NCI-H1092 treated with DMSO at 0.1 percent for 48 hours (cell line): Measurements from ENCODE around the gene MINPP1.
"Not testable (repeated sequence)": the region's sequence is repeated elsewhere in the genome, so short reads cannot be mapped to it uniquely, and the experiment has no call there.

Source experiments
- DNase-seq: peaks from one replicate; lab custom pipeline; 2025; lab: John Stamatoyannopoulos, UW

Gene MINPP1

DNA sequence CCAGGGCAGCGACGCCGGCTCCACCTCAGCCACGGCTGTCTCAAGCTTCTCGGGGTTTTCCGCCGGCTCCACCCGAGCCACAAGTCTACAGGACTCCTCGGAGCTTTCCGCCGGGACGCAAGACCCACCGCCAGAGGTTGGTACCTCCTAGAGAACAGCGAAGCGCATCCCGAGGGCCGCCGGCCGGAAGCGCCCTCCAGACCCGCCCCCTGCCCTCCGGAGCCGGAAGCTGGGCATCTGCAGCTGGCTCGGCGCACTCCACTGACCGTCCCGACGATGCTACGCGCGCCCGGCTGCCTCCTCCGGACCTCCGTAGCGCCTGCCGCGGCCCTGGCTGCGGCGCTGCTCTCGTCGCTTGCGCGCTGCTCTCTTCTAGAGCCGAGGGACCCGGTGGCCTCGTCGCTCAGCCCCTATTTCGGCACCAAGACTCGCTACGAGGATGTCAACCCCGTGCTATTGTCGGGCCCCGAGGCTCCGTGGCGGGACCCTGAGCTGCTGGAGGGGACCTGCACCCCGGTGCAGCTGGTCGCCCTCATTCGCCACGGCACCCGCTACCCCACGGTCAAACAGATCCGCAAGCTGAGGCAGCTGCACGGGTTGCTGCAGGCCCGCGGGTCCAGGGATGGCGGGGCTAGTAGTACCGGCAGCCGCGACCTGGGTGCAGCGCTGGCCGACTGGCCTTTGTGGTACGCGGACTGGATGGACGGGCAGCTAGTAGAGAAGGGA lies at the start of gene MINPP1:
MINPP1 (plus strand) TSS at position 254 of the 726 bp plus-strand sequence; CDS start at position 277, 23 bp downstream.
- peak; percentile 63 for DNase-seq

- not testable (repeated sequence) for DNase-seq
Observed at GRCh38 chr10:87456586-87457220, 48.0 kb upstream of the MINPP1 start.

- DNase-seq, result not testable (repeated sequence)
Observed at GRCh38 chr10:87461751-87462150, 42.9 kb upstream of the MINPP1 start.

DNA sequence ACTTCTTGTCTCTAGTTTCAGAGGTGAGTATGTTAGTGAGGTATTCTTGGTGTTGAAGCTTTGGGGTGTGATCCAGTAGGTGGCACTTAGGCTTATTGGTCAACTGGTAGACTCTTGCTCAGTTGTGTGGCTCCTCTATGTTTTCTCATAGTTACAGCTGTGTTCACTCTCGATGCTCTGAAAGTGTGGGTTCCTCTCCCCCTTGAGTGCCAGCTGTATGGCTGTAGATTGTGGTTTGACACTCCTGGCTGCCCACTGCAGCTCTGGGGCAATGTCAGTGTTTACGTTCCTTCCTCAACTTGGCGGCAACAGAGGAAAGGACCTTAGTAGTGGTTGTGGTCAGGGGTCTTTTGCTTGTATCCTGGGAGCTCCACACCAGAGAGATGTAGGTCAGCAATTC lies 37.8 kb upstream of the MINPP1 start:
- DNase-seq, result not testable (repeated sequence)

DNA sequence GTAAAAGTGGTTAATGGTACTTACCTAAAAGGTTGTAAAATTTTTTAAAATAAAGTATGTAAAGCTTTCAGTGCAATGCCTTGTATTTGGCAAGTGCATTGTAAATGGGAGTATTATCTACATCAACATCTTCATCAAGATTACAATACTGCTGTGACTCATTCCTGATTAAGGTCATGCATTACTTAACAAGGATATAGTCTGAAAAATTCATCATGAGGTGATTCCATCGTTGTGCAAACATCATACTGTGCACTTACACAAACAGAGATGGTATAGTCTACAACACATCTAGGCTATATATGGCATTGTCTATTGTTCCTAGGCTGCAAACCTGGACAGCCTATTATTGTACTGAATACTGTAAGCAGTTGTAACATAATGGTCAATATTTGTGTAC lies 16.0 kb upstream of the MINPP1 start:
- DNase-seq, result not testable (repeated sequence)

GRCh38 chr10:87490285-87490684 lies 14.4 kb upstream of the MINPP1 start:
- DNase-seq, result not testable (repeated sequence)

DNA sequence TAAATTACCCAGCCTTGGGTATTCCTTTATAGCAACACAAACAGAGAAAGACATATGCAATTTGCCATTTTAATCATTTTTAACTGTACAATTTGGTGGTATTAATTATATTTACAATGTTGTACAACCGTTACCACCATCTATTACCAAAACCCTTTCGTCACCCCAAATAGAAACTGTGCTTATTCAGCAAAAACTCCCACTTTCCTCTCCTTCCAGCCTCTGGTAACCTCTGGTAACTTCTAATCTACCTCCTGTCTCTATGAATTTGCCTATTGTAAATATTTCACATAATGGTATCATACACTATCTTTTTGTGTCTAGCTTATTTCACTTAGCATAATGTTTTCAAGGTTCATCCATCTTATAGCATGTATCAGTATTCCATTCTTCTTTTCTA lies 12.2 kb upstream of the MINPP1 start:
- not testable (repeated sequence) for DNase-seq

DNA sequence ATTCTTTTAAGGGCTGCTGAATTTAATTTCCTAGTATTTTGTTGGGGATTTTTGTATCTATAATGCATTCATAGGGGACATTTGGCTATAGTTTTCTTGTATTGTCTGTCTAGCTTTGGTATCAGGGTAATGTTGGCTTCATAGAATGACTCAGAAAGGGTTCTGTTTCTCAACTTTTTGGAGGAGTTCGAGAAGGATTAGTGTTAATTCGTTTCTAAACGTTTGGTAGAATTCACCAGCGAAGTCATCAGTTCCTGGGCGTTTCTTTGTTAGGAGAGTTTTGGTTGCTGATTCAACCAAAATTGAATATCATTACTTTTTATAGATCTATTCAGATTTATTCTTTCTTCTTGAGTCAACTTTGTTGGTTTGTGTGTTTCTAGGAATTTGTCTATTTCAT lies 9.2 kb upstream of the MINPP1 start:
- DNase-seq, result not testable (repeated sequence)

DNA sequence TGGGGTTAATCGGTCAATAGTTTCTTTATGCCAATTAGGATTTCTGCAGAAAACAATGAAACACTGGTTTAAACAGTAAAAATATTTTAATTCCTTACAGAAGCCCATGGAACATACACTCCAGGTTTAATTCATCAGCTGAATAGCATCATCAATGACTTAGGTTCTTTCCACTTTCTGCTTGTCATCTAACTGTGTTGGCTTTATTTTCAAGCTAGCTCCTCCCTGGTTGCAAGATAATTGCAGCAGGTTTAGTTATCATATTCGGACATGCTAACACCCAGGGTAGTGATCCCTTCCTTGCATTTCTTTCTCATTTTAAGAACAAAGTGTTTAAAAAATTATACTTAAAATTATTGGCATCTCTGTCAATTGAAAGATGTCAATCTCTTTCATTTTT lies 7.3 kb upstream of the MINPP1 start:
- DNase-seq, result not testable (repeated sequence)

- not testable (repeated sequence) for DNase-seq
Observed at GRCh38 chr10:87498106-87498789, 6.4 kb upstream of the MINPP1 start.

- no peak for DNase-seq
Observed at GRCh38 chr10:87500646-87501048, 4.0 kb upstream of the MINPP1 start.

- DNase-seq, result no peak
Observed at GRCh38 chr10:87503401-87503800, 1.3 kb upstream of the MINPP1 start.

- no peak for DNase-seq
Observed at GRCh38 chr10:87503886-87504285, 807 bp upstream of the MINPP1 start.

DNA sequence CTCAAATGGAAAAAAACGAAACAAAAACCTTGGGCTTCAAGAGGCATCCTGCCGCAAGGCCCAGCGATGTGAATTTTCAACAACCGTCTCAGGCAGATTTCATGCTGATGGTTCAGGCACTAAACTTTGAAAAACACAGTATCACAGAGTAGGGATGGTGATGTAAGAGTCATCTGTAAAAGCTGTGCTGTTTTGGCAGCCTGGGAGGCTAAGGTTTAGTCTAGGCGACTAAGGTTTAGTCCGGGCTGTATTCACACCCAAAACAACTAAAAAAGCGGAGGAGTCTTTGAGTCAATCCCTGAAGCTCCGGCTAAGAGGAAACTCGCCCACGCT lies 420 bp upstream of the MINPP1 start:
- DNase-seq, result no peak

DNA sequence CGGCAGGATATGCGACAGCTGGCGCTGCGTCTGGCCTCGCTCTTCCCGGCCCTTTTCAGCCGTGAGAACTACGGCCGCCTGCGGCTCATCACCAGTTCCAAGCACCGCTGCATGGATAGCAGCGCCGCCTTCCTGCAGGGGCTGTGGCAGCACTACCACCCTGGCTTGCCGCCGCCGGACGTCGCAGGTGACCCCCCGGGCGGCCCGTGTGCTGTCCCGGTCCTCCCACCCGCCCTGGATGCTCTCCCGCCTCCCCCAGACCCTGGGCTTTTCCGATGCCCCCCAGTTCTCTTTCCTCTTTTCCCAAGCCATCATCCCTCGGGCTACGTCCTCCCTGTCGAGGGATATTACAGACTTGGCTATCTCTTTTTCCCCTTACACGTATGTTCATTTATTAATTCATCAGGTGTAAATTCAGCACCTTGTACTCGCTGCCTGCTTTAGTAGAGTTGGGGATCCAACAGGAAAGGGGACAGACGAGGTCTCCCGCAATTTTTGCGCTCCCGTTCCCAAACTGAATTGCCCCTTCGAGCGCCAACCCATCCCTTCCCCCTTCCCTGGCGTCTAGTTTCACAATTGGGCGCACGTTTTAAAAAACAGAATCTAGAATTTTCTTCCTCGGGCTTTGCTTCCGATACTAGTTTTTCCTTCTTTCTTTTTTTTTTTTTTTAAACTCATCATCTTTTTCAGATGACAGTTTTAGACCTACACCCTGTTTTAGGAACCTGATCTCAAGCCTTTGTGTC lies 846 bp downstream of the MINPP1 start:
- peak; percentile 26 for DNase-seq

DNA sequence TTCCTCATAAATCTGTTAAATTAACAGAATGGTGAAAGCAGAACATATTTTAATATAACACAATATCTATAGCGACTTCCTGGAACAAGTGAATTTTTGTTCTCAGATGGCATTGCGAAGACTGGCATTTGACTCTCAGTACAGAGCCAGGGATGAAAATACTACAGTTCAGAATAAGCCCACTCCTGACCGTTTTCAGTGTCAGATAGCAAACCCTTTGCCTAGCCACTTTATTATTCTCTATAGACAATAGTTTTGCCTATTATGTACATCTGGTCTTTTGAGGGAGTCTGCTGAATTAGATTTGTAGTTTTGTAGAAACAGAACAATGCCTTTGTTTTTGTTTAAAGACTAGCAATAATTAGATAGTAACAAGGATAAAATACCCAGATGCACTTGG lies 2.3 kb downstream of the MINPP1 start:
- DNase-seq, result no peak

- no peak for DNase-seq
Observed at GRCh38 chr10:87507879-87508483, 3.3 kb downstream of the MINPP1 start.

DNA sequence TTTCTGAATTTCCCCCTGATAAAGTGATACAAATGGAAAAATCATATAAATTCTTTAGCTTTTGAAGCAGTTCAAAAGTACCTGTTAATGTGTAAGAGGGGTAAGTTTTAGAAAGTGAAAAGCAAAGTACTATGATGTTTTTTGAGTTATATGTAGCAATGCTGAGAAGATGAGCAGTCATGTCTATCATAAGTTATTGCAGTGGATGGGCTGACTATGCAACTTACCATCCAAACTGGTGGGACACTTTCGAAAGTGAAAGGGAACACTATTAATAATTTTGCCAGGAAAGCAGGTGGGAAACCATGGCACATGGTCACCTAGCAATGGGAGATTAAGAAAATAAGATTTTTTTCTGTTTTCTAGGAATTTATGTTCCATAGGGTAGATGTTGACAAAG lies 4.1 kb downstream of the MINPP1 start:
- no peak for DNase-seq

GRCh38 chr10:87510025-87510424 lies 5.3 kb downstream of the MINPP1 start:
- no peak for DNase-seq

DNA sequence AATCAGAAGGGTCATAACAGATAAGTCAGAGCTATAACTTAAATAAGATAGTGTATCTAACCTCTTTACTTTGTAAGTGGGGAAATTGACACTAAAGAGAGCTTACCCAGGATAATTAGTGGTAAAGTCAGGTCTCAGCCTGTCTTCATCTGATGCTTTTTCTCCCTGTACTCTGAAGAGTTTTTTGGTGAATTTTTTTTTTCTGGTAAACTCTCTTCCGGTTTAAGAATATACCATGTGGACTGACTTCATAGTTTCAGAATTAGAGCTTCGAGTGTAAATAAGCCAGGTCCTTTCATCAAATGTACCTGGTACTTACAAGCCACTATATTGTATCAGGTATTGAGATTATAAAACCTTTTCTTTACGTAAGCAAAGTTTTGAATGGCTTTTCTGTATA lies 6.8 kb downstream of the MINPP1 start:
- DNase-seq, result no peak

DNA sequence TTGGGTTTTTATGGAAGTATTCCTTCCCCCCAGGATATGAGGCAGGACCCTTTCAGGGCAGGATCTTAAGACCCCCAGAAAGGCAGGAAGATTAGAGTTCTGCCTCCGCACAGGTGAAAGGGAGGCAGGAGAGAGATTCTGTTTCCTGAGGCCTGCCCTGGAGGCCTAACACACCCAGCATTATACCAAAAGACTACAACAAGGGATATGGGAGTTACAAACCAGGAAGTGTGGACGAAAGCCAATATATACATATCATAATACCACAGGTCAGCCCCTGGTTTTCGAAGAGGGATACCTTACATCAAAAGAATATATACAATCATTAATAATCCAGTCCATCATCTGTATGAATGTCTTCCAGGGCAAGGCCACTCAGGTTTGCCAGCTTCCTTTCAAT lies 14.2 kb downstream of the MINPP1 start:
- DNase-seq, result no peak

- no peak for DNase-seq
Observed at GRCh38 chr10:87519582-87519981, 14.9 kb downstream of the MINPP1 start.
